VCaP (cell line): ENCODE results near the gene RAI1.
"Not testable (repeated sequence)": the region's sequence is repeated elsewhere in the genome, so short reads cannot be mapped to it uniquely, and the experiment has no call there.

Experiments
- H3K27ac ChIP-seq: fragments of 450-650 bp; 2 replicates; pipeline ENCODE4 v1.5.1; 2017
- TF ChIP-seq, protein P1 (sequence below): fragments of 450-650 bp; conservative IDR thresholded peaks from 2 replicates; pipeline ENCODE4 v1.5.1; 2017; ENCODE audit warnings: mild to moderate bottlenecking, moderate library complexity

RAI1 gene

DNA sequence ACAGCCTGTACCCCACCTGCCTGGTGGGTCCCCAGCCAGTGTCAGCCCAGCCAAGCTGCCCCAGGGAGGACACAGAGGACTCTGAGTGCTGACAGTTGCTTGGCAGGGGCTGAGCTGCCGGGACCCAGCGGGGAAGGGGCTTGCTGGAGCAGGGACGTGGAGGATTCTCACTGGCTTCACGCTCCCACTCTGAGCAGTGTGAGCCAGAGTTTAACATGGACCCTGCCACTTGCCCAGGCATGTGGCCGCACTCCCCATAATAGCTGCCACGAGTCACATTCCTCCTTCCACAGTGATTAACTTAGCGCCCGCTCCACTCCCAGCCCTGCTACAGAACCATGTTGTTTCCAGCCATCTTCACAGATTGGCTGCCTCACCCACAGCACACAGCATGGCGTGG lies 124.3 kb downstream of the RAI1 start:
- TF ChIP-seq, protein P1, sequence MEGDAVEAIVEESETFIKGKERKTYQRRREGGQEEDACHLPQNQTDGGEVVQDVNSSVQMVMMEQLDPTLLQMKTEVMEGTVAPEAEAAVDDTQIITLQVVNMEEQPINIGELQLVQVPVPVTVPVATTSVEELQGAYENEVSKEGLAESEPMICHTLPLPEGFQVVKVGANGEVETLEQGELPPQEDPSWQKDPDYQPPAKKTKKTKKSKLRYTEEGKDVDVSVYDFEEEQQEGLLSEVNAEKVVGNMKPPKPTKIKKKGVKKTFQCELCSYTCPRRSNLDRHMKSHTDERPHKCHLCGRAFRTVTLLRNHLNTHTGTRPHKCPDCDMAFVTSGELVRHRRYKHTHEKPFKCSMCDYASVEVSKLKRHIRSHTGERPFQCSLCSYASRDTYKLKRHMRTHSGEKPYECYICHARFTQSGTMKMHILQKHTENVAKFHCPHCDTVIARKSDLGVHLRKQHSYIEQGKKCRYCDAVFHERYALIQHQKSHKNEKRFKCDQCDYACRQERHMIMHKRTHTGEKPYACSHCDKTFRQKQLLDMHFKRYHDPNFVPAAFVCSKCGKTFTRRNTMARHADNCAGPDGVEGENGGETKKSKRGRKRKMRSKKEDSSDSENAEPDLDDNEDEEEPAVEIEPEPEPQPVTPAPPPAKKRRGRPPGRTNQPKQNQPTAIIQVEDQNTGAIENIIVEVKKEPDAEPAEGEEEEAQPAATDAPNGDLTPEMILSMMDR, result no peak
- H3K27ac ChIP-seq, result no peak overlapping the region

DNA sequence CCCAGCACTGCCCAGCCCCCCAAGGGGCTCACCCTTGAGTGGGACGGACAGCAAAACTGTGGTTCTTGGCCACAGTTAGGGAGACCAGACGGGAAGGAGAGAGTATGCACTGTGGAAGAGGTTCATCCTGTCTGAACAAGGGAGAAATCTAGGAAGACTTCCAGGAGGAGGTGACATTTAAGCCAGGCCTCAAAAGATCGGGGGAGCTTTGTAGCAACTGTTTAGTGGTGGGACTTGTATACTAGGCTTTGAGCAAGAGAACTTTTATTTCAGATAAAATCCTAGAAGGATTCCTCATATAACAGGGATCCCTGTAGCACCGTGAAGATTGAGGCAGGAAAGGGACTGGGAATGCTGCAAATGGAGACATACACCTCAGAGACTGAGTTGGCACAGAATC lies 124.8 kb downstream of the RAI1 start:
- H3K27ac ChIP-seq, result no peak overlapping the region
- TF ChIP-seq, protein P1, result no peak

DNA sequence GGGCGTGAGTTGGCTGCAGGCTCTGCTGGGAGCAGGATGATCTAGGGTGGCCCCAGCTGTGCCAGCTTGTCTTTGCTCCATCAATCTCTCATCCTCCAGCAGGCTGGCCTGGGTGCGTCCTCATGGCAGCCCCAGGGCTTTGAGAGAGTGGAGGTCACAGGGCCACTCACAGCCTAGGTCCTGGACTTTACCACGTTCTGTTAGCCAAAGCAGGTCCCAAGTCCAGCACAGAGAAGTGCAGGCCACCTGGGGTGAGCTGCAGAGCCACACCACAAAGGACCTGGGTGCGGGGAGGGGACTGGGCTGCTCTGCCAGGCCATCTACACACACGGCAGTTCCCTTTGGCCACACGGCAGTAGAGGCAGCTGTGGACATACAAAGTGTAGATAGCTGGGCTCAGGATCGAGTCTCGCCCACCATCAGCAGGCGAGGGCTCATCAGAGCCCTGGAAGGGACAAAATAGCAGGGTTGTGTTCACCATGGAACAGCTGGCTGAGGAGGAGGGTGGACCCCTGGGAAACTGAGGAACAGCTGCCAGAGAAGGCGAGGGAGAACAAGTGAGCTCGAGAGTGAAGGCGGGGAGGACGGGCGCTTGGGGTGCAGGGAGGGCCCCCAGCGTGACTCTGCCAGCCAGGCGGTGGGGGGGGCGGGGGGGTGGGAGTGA lies 125.5 kb downstream of the RAI1 start:
- H3K27ac ChIP-seq, result no peak overlapping the region
- TF ChIP-seq, protein P1, result no peak

DNA sequence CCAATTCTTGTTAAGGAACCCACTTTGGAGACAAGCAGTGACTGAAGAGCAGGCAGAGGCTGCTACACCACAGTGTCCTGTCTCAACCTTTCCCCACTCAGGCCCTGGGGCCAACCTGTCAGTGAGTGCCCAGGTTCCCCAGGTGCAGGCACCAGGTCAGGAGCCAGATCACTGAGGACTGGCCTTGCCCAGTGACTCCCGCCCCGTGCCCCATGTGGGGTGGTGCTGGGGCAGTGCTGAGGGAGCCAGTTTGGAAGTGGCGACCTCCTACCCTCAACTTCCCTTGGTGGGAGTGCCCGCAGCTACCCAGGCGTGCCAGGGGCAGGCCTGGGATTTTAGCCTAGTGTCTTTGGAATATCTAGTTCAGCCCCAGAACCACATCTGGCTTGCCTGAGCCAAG lies 126.2 kb downstream of the RAI1 start:
- TF ChIP-seq, protein P1, result no peak
- no peak overlapping the region for H3K27ac ChIP-seq

DNA sequence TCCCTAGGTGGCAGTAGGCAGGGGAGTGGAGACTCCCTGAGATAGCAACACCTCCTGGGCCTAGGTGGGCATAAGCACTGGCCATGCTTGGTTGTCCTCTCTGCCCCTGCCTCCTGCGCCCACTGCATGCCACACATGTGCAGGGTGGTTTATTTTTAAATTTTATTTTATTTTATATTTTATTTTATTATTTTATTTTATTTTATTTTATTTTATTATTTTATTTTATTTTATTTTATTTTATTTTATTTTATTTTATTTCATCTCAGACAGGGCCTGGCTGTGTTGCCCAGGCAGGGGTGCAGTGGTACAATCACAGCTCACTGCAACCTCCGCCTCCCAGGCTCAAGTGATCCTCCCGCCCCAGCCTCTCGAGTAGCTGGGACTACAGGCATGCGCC lies 126.9 kb downstream of the RAI1 start:
- H3K27ac ChIP-seq, result not testable (repeated sequence)

DNA sequence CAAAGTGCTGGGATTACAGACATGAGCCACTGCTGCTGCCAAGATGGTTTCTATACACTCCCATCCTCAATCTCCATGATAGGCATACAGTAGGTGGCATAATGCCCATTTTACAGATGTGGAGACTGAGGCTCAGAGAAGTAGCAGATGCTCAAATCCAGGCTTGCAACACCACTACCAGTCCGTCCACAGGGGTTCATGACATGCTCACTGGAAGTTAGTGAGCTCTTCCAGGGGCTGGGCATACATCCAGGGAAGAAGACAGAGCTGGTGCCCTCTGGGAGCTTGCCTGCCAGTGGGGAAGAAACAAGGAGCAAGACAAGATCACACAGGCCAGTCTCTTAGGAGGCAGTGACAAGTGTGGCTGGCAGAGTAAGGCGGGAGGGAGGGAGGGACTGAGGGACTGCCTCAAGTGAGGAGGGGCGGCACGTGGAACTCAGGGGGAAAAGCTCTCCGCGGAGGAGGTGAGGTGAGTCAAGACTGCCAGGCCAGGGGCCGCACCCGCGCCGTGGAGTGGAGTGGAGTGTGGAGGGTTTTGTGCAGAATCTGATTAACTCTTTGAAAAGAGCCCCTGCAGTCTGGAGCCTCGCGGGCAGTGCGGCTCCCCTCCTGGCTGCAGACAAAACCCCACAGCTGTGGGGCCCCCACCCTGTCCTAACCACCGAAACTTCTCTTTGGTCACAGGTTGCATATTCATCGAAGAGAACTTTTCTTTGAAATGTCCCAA lies 127.6 kb downstream of the RAI1 start:
- TF ChIP-seq, protein P1, result no peak
- H3K27ac ChIP-seq, result no peak overlapping the region

DNA sequence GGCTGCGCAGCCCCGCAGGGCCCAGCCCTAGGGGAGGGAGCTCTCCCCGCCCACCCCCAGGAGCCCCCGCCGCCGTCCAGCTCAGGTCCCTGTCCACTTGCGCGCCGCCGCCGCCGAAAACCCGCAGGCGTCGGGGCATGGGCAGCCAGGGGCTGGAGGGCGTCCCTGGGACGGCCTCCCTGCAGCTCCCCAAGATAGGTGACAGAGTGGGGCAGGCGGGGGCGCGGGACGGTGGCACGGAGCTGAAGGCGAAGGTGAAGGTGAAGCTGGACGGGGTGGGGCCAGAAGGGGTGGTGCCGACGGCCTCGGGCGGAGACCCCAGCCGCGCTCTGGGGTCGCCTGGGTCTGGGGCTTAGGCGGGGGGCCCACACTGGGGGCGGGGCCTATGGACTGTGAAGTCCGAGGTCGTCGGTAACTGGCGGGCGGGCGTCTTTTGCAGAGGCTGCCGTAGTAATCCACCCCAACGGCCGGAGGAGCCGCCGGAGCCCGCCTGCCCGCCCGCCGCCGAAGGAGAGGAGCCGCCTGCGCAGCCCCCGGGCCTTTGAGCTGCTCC lies 128.3 kb downstream of the RAI1 start:
- TF ChIP-seq, protein P1, result no peak
- H3K27ac ChIP-seq, result peak overlapping the region; percentile 58
